IPS-NIHi7 (cell line): ENCODE results near the gene ATP1B3.
"Not testable (repeated sequence)": the region's sequence is repeated elsewhere in the genome, so short reads cannot be mapped to it uniquely, and the experiment has no call there.

Experiments
- DNase-seq: peaks from one replicate; pipeline ENCODE4 v3.0.0; 2012; ENCODE audit warnings: mixed read lengths; ENCODE audit errors: extremely low spot score

The ATP1B3 gene

GRCh38 chr3:141876381-141876890 is at the start of gene ATP1B3:
ATP1B3 (plus strand) TSS chr3:141876643; CDS start chr3:141876802, 159 bp downstream.
- DNase-seq, result peak; percentile 90

DNA sequence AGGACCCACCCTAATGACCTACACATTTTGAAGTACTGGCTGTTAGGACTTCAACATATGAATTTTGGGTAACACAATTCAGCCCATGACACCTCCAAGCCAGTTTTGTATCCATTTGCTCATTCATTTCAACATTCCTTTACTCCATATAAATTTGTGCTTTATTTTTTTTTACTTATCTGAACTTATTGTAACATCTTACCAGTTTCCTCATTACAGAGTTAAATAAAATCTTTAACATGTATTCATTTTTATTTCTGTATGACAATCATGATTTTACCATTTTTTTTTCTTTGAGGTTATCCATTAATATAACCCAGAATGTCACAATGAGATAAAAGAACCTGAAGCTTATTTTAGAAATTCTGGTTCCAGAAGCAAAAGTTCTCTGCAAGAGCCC is 48.0 kb upstream of the ATP1B3 start:
- no peak for DNase-seq

DNA sequence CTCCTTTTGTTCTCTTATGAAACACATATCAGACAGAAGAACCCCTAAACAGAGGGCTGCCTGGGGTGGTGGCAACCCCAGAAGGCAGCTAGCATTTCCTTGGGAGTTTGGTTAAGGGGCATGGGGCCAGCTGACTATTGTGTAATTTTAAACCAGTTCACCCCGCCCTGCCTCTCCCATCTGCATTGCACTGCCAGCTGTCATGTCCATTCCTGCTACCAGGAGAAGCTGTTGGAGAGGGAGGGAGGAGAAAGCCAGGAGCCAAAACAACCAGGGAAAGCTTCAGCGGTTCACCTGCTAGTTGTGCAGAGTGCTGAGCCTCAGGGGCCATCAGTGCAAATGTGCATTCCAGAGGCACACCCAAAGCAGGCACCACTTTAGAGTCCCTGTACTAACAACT is 47.6 kb upstream of the ATP1B3 start:
- DNase-seq, result peak; percentile 27

- DNase-seq, result no peak
These were observed 45.9 kb upstream of the ATP1B3 start for GRCh38 chr3:141830508-141830907.

- no peak for DNase-seq
These were observed 42.2 kb upstream of the ATP1B3 start for GRCh38 chr3:141834292-141834691.

- no peak for DNase-seq
These were observed 40.8 kb upstream of the ATP1B3 start for GRCh38 chr3:141835557-141836229.

DNA sequence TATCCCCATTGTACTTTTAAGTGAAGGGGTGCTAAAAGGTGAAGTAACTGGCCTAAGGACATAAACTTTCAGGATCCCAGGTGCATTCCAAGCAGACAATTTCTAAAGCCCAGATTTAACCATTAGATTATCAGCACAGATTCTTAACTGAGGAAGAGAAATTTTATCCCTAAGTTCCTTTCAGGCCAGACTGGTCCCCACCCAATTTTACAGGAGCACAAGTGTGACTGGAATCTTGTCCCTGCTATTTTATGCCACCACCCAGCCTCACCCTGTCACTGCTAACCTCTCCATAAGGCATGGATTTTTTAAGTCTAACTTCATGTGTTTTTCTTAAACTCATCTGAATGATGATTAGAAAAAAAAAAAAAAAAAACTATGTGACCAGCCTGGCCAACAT is 37.1 kb upstream of the ATP1B3 start:
- no peak for DNase-seq

- no peak for DNase-seq
These were observed 35.5 kb upstream of the ATP1B3 start for GRCh38 chr3:141840737-141841544.

DNA sequence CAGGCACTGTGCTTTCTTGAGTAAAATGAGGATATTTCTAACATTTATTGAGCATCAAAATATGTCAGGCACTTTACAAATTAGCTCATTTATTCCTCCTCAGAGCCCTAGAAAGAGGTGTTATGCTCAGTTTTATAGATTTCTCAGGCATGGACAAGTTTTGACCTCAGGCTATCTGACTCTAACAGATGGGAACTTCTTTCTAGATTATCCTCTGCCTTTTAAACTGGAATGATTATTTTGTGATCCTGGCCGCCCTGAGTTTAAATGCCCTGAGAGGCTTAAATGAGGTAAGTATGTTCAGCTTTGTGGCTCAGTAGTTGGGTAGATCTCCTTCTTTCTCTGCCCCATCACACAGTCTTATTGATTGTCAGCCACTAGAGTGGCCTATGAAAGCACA is 32.3 kb upstream of the ATP1B3 start:
- DNase-seq, result no peak

GRCh38 chr3:141844812-141845211 is 31.6 kb upstream of the ATP1B3 start:
- DNase-seq, result no peak

DNA sequence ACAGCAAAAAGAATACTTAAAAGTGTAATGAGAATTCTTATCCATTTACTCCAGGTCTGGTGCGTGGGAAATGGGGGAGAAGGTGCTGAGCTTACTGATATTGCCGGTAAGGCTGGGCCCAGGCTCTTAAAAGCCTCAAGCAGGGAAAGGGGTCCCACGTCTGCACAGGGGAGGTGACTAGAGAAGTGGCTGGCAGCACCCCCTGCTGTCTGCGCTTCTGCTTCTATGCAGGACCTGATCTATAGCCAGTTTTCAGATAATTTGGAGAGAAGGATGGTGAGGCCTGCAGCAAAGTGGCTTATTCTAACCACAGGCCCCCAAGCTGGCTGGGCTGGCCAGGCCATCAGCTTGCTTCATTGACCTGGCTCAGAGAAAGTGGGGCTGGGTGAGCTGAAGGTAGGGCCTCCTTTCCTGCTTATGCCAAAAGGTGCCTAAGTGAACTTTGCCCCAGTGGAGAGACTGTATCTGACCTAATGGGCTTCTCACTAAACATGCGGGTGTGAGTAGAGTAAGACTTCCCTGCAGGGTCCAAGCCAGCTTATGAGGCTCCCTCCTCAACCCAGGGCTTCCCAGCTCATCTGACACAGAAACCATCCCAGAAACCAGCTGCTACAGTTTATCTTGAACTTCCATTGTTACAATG is 30.9 kb upstream of the ATP1B3 start:
- peak; percentile 54 for DNase-seq

- no peak for DNase-seq
These were observed 30.4 kb upstream of the ATP1B3 start for GRCh38 chr3:141846050-141846433.

GRCh38 chr3:141848159-141848748 is 28.2 kb upstream of the ATP1B3 start:
- not testable (repeated sequence) for DNase-seq

- DNase-seq, result no peak
These were observed 27.2 kb upstream of the ATP1B3 start for GRCh38 chr3:141849056-141849815.

DNA sequence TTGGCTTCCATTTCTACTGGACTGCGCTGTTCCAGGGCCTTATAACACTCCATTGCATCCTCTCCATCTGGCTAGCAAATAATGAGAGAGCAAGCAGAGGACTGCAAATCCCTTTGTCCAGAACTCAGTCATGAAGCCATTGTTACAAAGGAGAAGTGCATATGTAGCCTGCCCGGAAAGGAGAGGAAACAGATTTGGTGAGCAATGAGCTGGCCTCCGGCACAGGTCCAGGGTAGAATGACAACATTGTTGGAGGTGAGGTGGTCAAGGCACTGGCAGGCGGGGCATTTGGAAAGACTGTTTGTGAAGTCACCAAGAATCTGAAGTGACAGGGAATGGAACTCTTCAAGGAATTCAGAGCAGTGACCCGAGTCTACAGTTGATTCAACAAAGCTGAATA is 25.0 kb upstream of the ATP1B3 start:
- DNase-seq, result no peak

- DNase-seq, result no peak
These were observed 23.3 kb upstream of the ATP1B3 start for GRCh38 chr3:141853081-141853601.

DNA sequence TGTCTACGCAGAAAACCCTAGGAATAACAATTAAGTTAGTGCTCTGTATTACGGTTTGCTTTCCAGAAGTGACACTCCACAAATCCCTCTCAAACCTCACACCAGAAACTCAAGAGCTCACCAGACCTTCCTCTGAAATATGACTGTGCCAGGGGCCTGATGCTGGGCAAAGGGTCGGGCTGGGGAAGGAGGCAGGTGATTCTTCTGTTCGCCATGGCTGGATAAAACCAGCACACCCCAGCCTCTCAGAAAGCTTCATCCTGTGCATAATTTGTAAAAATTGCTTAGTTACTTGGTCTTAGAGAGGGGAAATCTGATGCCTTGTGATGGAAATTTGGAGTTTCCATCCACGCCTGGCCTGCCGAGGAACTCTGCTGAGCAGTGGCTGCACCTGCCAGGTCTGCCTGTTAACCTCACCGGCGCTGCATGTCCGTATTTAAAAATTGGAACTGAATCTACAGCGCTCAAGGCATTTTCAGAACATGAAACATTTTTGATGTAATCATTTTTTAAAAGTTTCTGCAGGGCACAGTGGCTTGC is 22.7 kb upstream of the ATP1B3 start:
- DNase-seq, result no peak

- DNase-seq, result no peak
These were observed 21.8 kb upstream of the ATP1B3 start for GRCh38 chr3:141854599-141854998.

DNA sequence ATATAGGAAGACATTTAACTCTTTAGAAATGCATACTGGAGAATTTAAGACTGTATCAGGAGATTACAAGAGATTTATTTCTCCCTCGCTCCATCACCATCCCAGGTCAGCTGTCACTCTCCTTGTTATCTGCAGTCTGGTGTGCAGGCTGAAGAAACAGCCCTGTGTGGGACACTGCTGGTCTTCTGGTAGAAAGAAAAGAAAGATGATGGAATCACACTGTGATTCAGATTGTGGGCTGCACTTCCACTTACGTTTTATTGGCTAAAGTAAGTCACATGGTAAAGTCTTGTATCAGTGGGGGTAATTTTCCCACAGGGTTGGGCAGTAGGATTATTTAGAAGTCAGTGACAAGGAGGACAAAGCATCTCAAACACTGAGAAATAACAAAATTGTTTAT is 18.1 kb upstream of the ATP1B3 start:
- DNase-seq, result no peak

- no peak for DNase-seq
These were observed 16.8 kb upstream of the ATP1B3 start for GRCh38 chr3:141859651-141860050.
